B cell (primary cell): Measurements from ENCODE around the gene OR2Y1. TPM values are rescaled to one million over a fixed set of nuclear protein-coding genes. Genes with fewer than 3 reads are reported as not detected.

Experiments
- ATAC-seq: fragments of 200-7000 bp; cut with Tn5 transposase; one replicate; pipeline ENCODE4 v1.10.0; 2021; ENCODE audit warnings: low read depth, mild to moderate bottlenecking, moderate number of reproducible peaks, moderate library complexity
- CTCF ChIA-PET: fragments of 350-600 bp; sonication (Branson Sonifier 250); formaldehyde crosslinking; loops from one replicate; lab custom pipeline; 2021; ENCODE audit warnings: antibody characterized with exemption, inconsistent platforms; lab: Charles Lee
- POLR2A ChIA-PET: fragments of 350-600 bp; sonication (Branson Sonifier 250); formaldehyde crosslinking; loops from one replicate; lab custom pipeline; 2021; ENCODE audit warnings: antibody characterized with exemption; lab: Charles Lee
- DNase-seq: peaks from one replicate; pipeline ENCODE4 v3.0.0; 2013
- H2AFZ ChIP-seq: 2 replicates; pipeline ENCODE4 v1.6.1; 2012; ENCODE audit warnings: mild to moderate bottlenecking, low read depth, low read length; ENCODE audit not compliant: insufficient read depth, poor library complexity, severe bottlenecking
- H3K27ac ChIP-seq, 2 donors: 1 replicate in 1 of 2; 2 replicates in 1 of 2; pipeline ENCODE4 v1.5.1; 2012 to 2013; ENCODE audit warnings: low read length in 2 of 2, mild to moderate bottlenecking in 2 of 2, moderate library complexity in 1 of 2
- H3K27me3 ChIP-seq, 4 experiments: fragments of 200-600 bp in 1 of 4; sonication (generic) in 1 of 4; replicated peaks in 1 of 4; 1 replicate in 2 of 4; 2 replicates in 2 of 4; pipeline versions ENCODE4 v1.6.1 to v1.7.0; 2013 to 2016; ENCODE audit warnings: low read length in 3 of 4, mild to moderate bottlenecking in 2 of 4, mixed read lengths in 1 of 4, moderate library complexity in 1 of 4; ENCODE audit not compliant: insufficient read depth in 4 of 4, control insufficient read depth in 3 of 4; ENCODE audit errors: control extremely low read depth in 1 of 4
- H3K36me3 ChIP-seq, 2 experiments: replicated peaks in 1 of 2; 1 replicate in 1 of 2; 2 replicates in 1 of 2; pipeline versions ENCODE4 v1.6.1 to v1.7.1; 2013; ENCODE audit warnings: low read length in 1 of 2; ENCODE audit not compliant: insufficient read depth in 2 of 2, control insufficient read depth in 1 of 2; ENCODE audit errors: control extremely low read depth in 1 of 2, extremely low read depth in 1 of 2
- H3K4me1 ChIP-seq, 2 donors: fragments of 200-600 bp in 1 of 2; sonication (generic) in 1 of 2; 1 replicate in 1 of 2; 2 replicates in 1 of 2; pipeline versions ENCODE4 v1.5.1 to v1.6.1; 2013 to 2017; ENCODE audit warnings: low read length in 2 of 2; ENCODE audit not compliant: control insufficient read depth in 2 of 2, insufficient read depth in 2 of 2
- H3K4me2 ChIP-seq: replicated peaks from 2 replicates; pipeline ENCODE3; 2012; ENCODE audit warnings: mild to moderate bottlenecking, low read depth, low read length; ENCODE audit not compliant: poor library complexity, severe bottlenecking
- H3K4me3 ChIP-seq, 5 experiments: fragments of 200-600 bp in 1 of 5; sonication (generic) in 1 of 5; 1 replicate in 3 of 5; 2 replicates in 2 of 5; pipeline versions ENCODE4 v1.5.1 to v1.7.0; 2011 to 2016; ENCODE audit warnings: low read length in 4 of 5, mild to moderate bottlenecking in 4 of 5, low read depth in 2 of 5, control low read depth in 1 of 5, moderate library complexity in 1 of 5; ENCODE audit not compliant: insufficient read depth in 1 of 5; ENCODE audit errors: control extremely low read depth in 1 of 5, extremely low read depth in 1 of 5
- H3K79me2 ChIP-seq: fragments of 200-600 bp; sonication (generic); one replicate; pipeline ENCODE4 v1.6.0; 2016; ENCODE audit warnings: low read length; ENCODE audit not compliant: control insufficient read depth, insufficient read depth
- H3K9ac ChIP-seq: fragments of 200-600 bp; sonication (generic); 2 replicates; pipeline ENCODE4 v1.6.1; 2017; ENCODE audit warnings: mild to moderate bottlenecking, low read length, moderate library complexity
- H3K9me3 ChIP-seq, 3 donors: one replicate each; pipeline versions ENCODE4 v1.6.1 to v1.7.1; 2013; ENCODE audit warnings: low read length in 2 of 3; ENCODE audit not compliant: control insufficient read depth in 2 of 3, insufficient read depth in 1 of 3; ENCODE audit errors: control extremely low read depth in 1 of 3
- H4K20me1 ChIP-seq: 2 replicates; pipeline ENCODE4 v1.6.0; 2012; ENCODE audit warnings: mild to moderate bottlenecking, low read length; ENCODE audit not compliant: insufficient read depth, control insufficient read depth, poor library complexity, severe bottlenecking
- H3K27ac Mint-ChIP-seq: one replicate; pipeline ENCODE4 v1.8.0; 2021; ENCODE audit warnings: mixed read lengths
- H3K27me3 Mint-ChIP-seq: one replicate; pipeline ENCODE4 v1.8.0; 2021; ENCODE audit warnings: mixed read lengths
- H3K4me1 Mint-ChIP-seq: one replicate; pipeline ENCODE4 v1.8.0; 2021; ENCODE audit warnings: mixed read lengths
- H3K4me3 Mint-ChIP-seq: one replicate; pipeline ENCODE4 v1.8.0; 2021; ENCODE audit warnings: mixed read lengths
- H3K9me3 Mint-ChIP-seq: one replicate; pipeline ENCODE4 v1.8.0; 2022; ENCODE audit warnings: mixed read lengths; ENCODE audit not compliant: insufficient read depth
- CTCF ChIP-seq: fragments of 200-600 bp; IDR thresholded peaks from one replicate; pipeline ENCODE4 v1.8.0; 2022; ENCODE audit warnings: antibody characterized with exemption, mild to moderate bottlenecking
- EZH2 ChIP-seq: IDR thresholded peaks from 2 replicates; pipeline ENCODE4 v1.6.1; 2012; ENCODE audit warnings: borderline replicate concordance, low read depth, mild to moderate bottlenecking, moderate library complexity, low read length; ENCODE audit not compliant: insufficient read depth, poor library complexity, severe bottlenecking
- WGBS: methylation state at CpG from one replicate; pipeline ENCODE4 v1.1.5; 2013; ENCODE audit warnings: missing lambda C conversion rate; ENCODE audit not compliant: insufficient coverage; 5-methylcytosine and 5-hydroxymethylcytosine counted together
- intact Hi-C: fragments of 100-400 bp; cut with micrococcal nuclease; formaldehyde crosslinking; loops from one replicate; pipeline ENCODE4 v1.10.0; 2022
- polyA plus RNA-seq: library from polyadenylated mRNA; depleted of rRNA; stranded (reverse); fragments of >200 nt; gene quantifications from 2 replicates; pipeline ENCODE4 v1.2.3, GENCODE V29; 2012
- total RNA-seq, 2 donors: library from RNA; stranded (reverse); fragments of 120-200 nt in 1 of 2; gene quantifications; 1 replicate in 1 of 2; 2 replicates in 1 of 2; pipeline versions ENCODE4 v1.2.3 to v1.2.4, GENCODE V29; 2013 to 2022

Gene OR2Y1
- total and polyA plus RNA-seq, 2 donors (not counting 1 experiment from before 2014, with no cell fraction given): not detected

GRCh38 chr5:180720486-180720885, 19.4 kb downstream of the OR2Y1 start:
- H3K9me3 ChIP-seq: no peaks in the 10 kb centered on the region
- ATAC-seq: no peak
- Mint-ChIP-seq H3K9me3 (no peaks in the 10 kb centered on the region), H3K27me3 (peaks cover 40% of the 10 kb centered on the region), H3K27ac (no peak overlapping the region), H3K4me1 (no peaks in the 10 kb centered on the region), H3K4me3 (no peak overlapping the region)
- H3K79me2 ChIP-seq: no peaks in the 10 kb centered on the region
- no peak overlapping the region for H3K4me3 ChIP-seq
- intact Hi-C loops: no loop called here
- no peak overlapping the region for H3K4me2 ChIP-seq
- no peaks in the 10 kb centered on the region for H3K4me1 ChIP-seq
- H4K20me1 ChIP-seq: no peaks in the 10 kb centered on the region
- peaks cover 0 to 3% (median 1%) of the 10 kb centered on the region in 4 experiments for H3K27me3 ChIP-seq
- H3K36me3 ChIP-seq: no peaks in the 10 kb centered on the region
- CTCF ChIA-PET: interaction anchor here (0.5 kb wide), 1 partner anchor 90 kb away, joined by 3 read pairs; no protein-coding TSS in a partner anchor
- no peak overlapping the region for H3K27ac ChIP-seq
- 100% methylated on average over 1 of the region's 9 CpGs for WGBS
- DNase-seq: no peak
- POLR2A ChIA-PET: no interaction called here
- no peak overlapping the region for H2AFZ ChIP-seq
- H3K9ac ChIP-seq: no peak overlapping the region
- TF ChIP-seq EZH2 (no peak), CTCF (no peak)

GRCh38 chr5:180719781-180720180, 20.1 kb downstream of the OR2Y1 start:
- Histone ChIP-seq H3K27me3 (peaks cover 0 to 5% (median 1%) of the 10 kb centered on the region in 4 experiments), H3K4me3 (no peak overlapping the region), H3K36me3 (no peaks in the 10 kb centered on the region), H3K4me1 (no peaks in the 10 kb centered on the region), H2AFZ (no peak overlapping the region), H3K4me2 (no peak overlapping the region), H3K79me2 (no peaks in the 10 kb centered on the region), H3K9ac (no peak overlapping the region), H3K9me3 (no peaks in the 10 kb centered on the region), H3K27ac (no peak overlapping the region), H4K20me1 (no peaks in the 10 kb centered on the region)
- no peaks in the 10 kb centered on the region for H3K4me1 Mint-ChIP-seq
- H3K4me3 Mint-ChIP-seq: no peak overlapping the region
- ATAC-seq: no peak
- H3K27me3 Mint-ChIP-seq: peaks cover 39% of the 10 kb centered on the region
- no CpG with 5 or more reads among the region's 2 CpGs for WGBS
- intact Hi-C loops: no loop called here
- DNase-seq: no peak
- H3K9me3 Mint-ChIP-seq: no peaks in the 10 kb centered on the region
- TF ChIP-seq CTCF (no peak), EZH2 (no peak)
- ChIA-PET CTCF (interaction anchor here (0.5 to 1.8 kb wide), 2 partner anchors 63 to 91 kb away, joined by 3 read pairs; no protein-coding TSS in a partner anchor), POLR2A (no interaction called here)
- H3K27ac Mint-ChIP-seq: no peak overlapping the region
